WTC11 (cell line): ENCODE results near the gene IDH3B. TPM values are rescaled to one million over a fixed set of nuclear protein-coding genes. Genes with fewer than 3 reads are reported as not detected.

Experiments used
- ATAC-seq: fragments of 200-7000 bp; cut with Tn5 transposase; 2 replicates; pipeline ENCODE4 v1.10.0; 2021; ENCODE audit warnings: mild to moderate bottlenecking, moderate library complexity
- CTCF ChIA-PET: fragments of 300-600 bp; sonication (Branson Sonifier 250); formaldehyde crosslinking; loops from one replicate; lab custom pipeline; 2021; ENCODE audit warnings: antibody characterized with exemption; lab: Charles Lee
- POLR2A ChIA-PET: fragments of 350-600 bp; sonication (Branson Sonifier 250); formaldehyde crosslinking; loops from one replicate; lab custom pipeline; 2021; ENCODE audit warnings: antibody characterized with exemption; lab: Charles Lee
- DNase-seq: peaks from one replicate; pipeline ENCODE4 v3.0.0; 2021; ENCODE audit warnings: low spot score
- H3K27ac Mint-ChIP-seq: 2 replicates; pipeline ENCODE4 v1.8.0; 2021; ENCODE audit warnings: mixed read lengths
- H3K27me3 Mint-ChIP-seq: 2 replicates; pipeline ENCODE4 v1.8.0; 2021; ENCODE audit warnings: low read depth, mild to moderate bottlenecking, moderate library complexity, mixed read lengths
- H3K36me3 Mint-ChIP-seq: 2 replicates; pipeline ENCODE4 v1.8.0; 2021; ENCODE audit warnings: mixed read lengths
- H3K4me1 Mint-ChIP-seq: 2 replicates; pipeline ENCODE4 v1.8.0; 2022; ENCODE audit warnings: mixed read lengths
- H3K4me3 Mint-ChIP-seq: 2 replicates; pipeline ENCODE4 v1.8.0; 2021; ENCODE audit warnings: mild to moderate bottlenecking, moderate library complexity, mixed read lengths
- H3K9me3 Mint-ChIP-seq: 2 replicates; pipeline ENCODE4 v1.8.0; 2021; ENCODE audit warnings: mixed read lengths
- E2F5 ChIP-seq: sonication (generic); formaldehyde crosslinking; IDR thresholded peaks from 2 replicates; pipeline ENCODE4 v1.8.1; 2022; ENCODE audit warnings: mild to moderate bottlenecking, moderate library complexity, missing genetic modification reagents
- ELF4 ChIP-seq: sonication (generic); formaldehyde crosslinking; IDR thresholded peaks from 2 replicates; pipeline ENCODE4 v1.8.1; 2022; ENCODE audit warnings: low read depth, mild to moderate bottlenecking, moderate library complexity, missing genetic modification reagents
- ETV6 ChIP-seq: sonication (generic); formaldehyde crosslinking; IDR thresholded peaks from 2 replicates; pipeline ENCODE4 v1.8.1; 2022; ENCODE audit warnings: mild to moderate bottlenecking, missing genetic modification reagents
- GRHL2 ChIP-seq: fragments of 250-450 bp; sonication (Bioruptor Pico); IDR thresholded peaks from 2 replicates; pipeline ENCODE4 v1.8.0; 2022; ENCODE audit warnings: mild to moderate bottlenecking, moderate library complexity; ENCODE audit not compliant: insufficient replicate concordance, severe bottlenecking
- IRF1 ChIP-seq: sonication (generic); formaldehyde crosslinking; IDR thresholded peaks from 2 replicates; pipeline ENCODE4 v1.8.0; 2023; ENCODE audit warnings: missing genetic modification reagents
- MLX ChIP-seq: sonication (generic); formaldehyde crosslinking; IDR thresholded peaks from 2 replicates; pipeline ENCODE4 v1.8.1; 2023; ENCODE audit warnings: mild to moderate bottlenecking, missing genetic modification reagents, moderate library complexity
- RELA ChIP-seq: sonication (generic); formaldehyde crosslinking; IDR thresholded peaks from 2 replicates; pipeline ENCODE4 v1.8.1; 2022; ENCODE audit warnings: missing genetic modification reagents, mild to moderate bottlenecking, borderline replicate concordance
- SMAD4 ChIP-seq: sonication (generic); formaldehyde crosslinking; IDR thresholded peaks from 2 replicates; pipeline ENCODE4 v1.8.0; 2022; ENCODE audit warnings: mild to moderate bottlenecking, missing genetic modification reagents
- SP1 ChIP-seq: sonication (generic); formaldehyde crosslinking; conservative IDR thresholded peaks from 2 replicates; pipeline ENCODE4 v1.8.1; 2022; ENCODE audit warnings: missing genetic modification reagents
- STAT6 ChIP-seq: sonication (generic); formaldehyde crosslinking; conservative IDR thresholded peaks from 2 replicates; pipeline ENCODE4 v1.8.1; 2023; ENCODE audit warnings: mild to moderate bottlenecking, low read depth, missing genetic modification reagents, moderate library complexity
- TCF7 ChIP-seq: sonication (generic); formaldehyde crosslinking; IDR thresholded peaks from 2 replicates; pipeline ENCODE4 v1.8.0; 2022; ENCODE audit warnings: mild to moderate bottlenecking, low read depth, missing genetic modification reagents, moderate library complexity
- TEAD4 ChIP-seq: sonication (generic); formaldehyde crosslinking; IDR thresholded peaks from 2 replicates; pipeline ENCODE4 v1.8.0; 2022; ENCODE audit warnings: mild to moderate bottlenecking, missing genetic modification reagents
- ZNF219 ChIP-seq: sonication (generic); formaldehyde crosslinking; IDR thresholded peaks from 2 replicates; pipeline ENCODE4 v1.8.0; 2023; ENCODE audit warnings: missing genetic modification reagents, mild to moderate bottlenecking, borderline replicate concordance
- total RNA-seq: library from RNA; stranded (reverse); gene quantifications from 3 replicates; pipeline ENCODE4 v1.2.3, GENCODE V29; 2021
- TF ChIP-seq, protein P1 (sequence below): sonication (generic); formaldehyde crosslinking; IDR thresholded peaks from 2 replicates; pipeline ENCODE4 v1.8.0; 2023; ENCODE audit warnings: missing genetic modification reagents, mild to moderate bottlenecking, borderline replicate concordance
- TF ChIP-seq, protein P2 (sequence below): fragments of 250-450 bp; sonication (Bioruptor Pico); IDR thresholded peaks from 2 replicates; pipeline ENCODE4 v1.8.0; 2021; ENCODE audit warnings: mild to moderate bottlenecking

IDH3B gene
- total RNA-seq, 1 experiment from 2014 or later, result 136 TPM

GRCh38 chr20:2612073-2612472 lies 51.9 kb downstream of the IDH3B start (continued):
- TF ChIP-seq ZNF219, result no peak

DNA sequence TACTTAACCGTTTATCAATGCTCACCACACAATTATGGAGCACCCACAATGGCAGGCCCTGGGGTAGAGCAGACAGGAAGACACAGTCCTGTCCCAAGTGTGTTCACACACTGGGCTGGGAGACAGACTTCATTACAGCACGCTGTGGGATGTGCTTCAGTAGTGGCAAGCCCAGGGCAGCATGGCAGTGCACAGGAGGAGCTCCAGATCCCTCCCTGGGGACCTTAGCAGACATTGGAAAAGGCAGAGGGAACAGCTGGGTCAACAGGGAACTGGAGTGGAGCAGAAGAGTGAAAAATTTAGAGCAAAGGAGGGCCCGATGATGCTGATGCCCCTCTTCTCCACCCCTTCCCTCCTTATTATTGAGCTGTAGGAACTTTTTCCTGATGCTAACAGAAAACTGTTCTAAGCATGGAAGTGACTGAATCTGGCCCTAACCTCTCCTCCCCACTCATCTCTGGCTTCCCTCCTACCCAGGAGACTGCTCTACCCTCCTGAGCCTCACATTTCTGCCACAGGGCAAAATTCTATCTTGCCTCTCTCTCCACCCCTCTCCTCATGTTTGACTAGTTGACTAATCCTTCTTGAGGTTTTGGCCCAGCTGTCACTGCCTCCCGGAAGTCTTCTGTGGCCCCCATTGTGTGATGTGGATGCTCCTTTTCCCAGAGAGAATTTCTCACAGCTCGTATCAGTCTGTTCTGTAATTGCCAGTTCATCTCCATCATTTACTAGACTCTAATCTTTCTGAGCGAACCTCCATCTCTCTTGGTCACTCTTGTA lies 52.9 kb downstream of the IDH3B start:
- CTCF ChIA-PET, result no interaction called here
- POLR2A ChIA-PET, result no interaction called here
- Mint-ChIP-seq H3K9me3 (peaks cover 25% of the 10 kb centered on the region), H3K36me3 (peaks cover 12% of the 10 kb centered on the region), H3K4me3 (no peak overlapping the region), H3K27me3 (peaks cover 26% of the 10 kb centered on the region), H3K27ac (no peak overlapping the region), H3K4me1 (no peaks in the 10 kb centered on the region)
- no peak for TF ChIP-seq TEAD4
- TF ChIP-seq, protein P1, sequence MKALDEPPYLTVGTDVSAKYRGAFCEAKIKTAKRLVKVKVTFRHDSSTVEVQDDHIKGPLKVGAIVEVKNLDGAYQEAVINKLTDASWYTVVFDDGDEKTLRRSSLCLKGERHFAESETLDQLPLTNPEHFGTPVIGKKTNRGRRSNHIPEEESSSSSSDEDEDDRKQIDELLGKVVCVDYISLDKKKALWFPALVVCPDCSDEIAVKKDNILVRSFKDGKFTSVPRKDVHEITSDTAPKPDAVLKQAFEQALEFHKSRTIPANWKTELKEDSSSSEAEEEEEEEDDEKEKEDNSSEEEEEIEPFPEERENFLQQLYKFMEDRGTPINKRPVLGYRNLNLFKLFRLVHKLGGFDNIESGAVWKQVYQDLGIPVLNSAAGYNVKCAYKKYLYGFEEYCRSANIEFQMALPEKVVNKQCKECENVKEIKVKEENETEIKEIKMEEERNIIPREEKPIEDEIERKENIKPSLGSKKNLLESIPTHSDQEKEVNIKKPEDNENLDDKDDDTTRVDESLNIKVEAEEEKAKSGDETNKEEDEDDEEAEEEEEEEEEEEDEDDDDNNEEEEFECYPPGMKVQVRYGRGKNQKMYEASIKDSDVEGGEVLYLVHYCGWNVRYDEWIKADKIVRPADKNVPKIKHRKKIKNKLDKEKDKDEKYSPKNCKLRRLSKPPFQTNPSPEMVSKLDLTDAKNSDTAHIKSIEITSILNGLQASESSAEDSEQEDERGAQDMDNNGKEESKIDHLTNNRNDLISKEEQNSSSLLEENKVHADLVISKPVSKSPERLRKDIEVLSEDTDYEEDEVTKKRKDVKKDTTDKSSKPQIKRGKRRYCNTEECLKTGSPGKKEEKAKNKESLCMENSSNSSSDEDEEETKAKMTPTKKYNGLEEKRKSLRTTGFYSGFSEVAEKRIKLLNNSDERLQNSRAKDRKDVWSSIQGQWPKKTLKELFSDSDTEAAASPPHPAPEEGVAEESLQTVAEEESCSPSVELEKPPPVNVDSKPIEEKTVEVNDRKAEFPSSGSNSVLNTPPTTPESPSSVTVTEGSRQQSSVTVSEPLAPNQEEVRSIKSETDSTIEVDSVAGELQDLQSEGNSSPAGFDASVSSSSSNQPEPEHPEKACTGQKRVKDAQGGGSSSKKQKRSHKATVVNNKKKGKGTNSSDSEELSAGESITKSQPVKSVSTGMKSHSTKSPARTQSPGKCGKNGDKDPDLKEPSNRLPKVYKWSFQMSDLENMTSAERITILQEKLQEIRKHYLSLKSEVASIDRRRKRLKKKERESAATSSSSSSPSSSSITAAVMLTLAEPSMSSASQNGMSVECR, result no peak
- no peak for TF ChIP-seq IRF1 (CRISPR knock-in tag)
- no peak for TF ChIP-seq SP1
- TF ChIP-seq ETV6, result no peak
- no peak for TF ChIP-seq MLX (CRISPR knock-in tag)
- TF ChIP-seq SMAD4 (CRISPR knock-in tag), result no peak
- TF ChIP-seq TCF7 (CRISPR knock-in tag), result no peak
- no peak for TF ChIP-seq RELA (CRISPR knock-in tag)
- TF ChIP-seq STAT6 (CRISPR knock-in tag), result no peak
- no peak for TF ChIP-seq E2F5 (CRISPR knock-in tag)
- TF ChIP-seq, protein P2, sequence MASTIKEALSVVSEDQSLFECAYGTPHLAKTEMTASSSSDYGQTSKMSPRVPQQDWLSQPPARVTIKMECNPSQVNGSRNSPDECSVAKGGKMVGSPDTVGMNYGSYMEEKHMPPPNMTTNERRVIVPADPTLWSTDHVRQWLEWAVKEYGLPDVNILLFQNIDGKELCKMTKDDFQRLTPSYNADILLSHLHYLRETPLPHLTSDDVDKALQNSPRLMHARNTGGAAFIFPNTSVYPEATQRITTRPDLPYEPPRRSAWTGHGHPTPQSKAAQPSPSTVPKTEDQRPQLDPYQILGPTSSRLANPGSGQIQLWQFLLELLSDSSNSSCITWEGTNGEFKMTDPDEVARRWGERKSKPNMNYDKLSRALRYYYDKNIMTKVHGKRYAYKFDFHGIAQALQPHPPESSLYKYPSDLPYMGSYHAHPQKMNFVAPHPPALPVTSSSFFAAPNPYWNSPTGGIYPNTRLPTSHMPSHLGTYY (CRISPR knock-in tag), result no peak
- TF ChIP-seq ELF4 (CRISPR knock-in tag), result no peak
- no peak for TF ChIP-seq GRHL2 (CRISPR knock-in tag)
- no peak for ATAC-seq
- DNase-seq, result no peak
